GM19099 (cell line): Measurements from ENCODE around the gene STX2.

Experiments
- POLR2A ChIP-seq: IDR thresholded peaks from 3 replicates; pipeline ENCODE4 v1.6.1; 2011; ENCODE audit warnings: low read depth; ENCODE audit not compliant: insufficient read length; ENCODE audit errors: extremely low read depth

The STX2 gene

DNA sequence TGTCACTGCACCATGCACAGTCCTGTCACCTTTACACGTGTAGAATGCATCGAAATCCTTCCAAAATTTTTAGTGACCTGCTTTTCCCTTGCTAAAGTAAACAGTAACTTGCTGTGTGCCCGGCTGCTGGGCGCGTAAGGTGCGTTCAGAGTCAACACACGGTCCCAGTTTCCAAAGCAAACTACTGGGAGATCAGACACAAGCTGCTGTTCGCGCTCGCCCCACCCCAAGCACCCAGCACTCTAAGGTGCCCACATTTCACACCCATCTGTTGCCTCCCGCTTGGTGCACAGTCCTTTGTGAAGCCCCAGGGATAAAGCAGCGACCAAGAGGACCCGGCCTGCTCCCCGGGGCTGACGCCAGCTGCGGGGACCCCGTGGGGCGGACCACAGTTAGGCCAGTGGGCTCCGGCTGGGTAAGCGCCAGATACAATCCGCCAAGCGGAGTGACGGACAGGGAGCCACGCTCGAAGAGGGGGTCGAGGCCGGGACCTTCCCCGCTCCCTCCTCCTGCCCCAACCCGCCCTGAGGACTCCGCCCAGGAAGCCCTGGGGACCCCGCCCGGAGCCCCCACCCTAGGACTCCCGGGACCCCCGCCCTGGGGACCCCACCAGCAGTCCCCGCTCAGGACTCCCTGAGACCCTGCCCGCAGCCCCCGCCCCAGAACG lies 633 bp downstream of the STX2 start:
- no peak for TF ChIP-seq POLR2A

DNA sequence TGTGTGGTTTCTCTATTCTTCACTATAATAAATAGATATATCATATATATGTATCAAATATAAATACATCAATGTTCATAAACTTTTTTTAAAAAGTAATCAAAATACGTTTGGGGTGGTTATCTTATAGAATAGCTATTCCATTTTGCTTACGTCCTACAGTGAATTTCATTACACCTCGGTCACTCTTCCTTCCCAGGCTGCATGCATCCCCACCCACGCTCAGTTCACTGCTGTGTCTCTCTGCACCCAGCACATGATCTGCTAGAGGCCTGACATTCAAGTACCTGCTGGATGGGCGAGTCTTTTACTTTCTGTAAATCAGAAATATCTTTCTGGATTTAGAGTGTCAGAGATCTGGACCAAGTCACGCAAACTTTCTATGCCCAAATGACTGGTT lies 3.6 kb downstream of the STX2 start:
- no peak for TF ChIP-seq POLR2A

GRCh38 chr12:130835011-130835410 lies 4.0 kb downstream of the STX2 start:
- TF ChIP-seq POLR2A: no peak

DNA sequence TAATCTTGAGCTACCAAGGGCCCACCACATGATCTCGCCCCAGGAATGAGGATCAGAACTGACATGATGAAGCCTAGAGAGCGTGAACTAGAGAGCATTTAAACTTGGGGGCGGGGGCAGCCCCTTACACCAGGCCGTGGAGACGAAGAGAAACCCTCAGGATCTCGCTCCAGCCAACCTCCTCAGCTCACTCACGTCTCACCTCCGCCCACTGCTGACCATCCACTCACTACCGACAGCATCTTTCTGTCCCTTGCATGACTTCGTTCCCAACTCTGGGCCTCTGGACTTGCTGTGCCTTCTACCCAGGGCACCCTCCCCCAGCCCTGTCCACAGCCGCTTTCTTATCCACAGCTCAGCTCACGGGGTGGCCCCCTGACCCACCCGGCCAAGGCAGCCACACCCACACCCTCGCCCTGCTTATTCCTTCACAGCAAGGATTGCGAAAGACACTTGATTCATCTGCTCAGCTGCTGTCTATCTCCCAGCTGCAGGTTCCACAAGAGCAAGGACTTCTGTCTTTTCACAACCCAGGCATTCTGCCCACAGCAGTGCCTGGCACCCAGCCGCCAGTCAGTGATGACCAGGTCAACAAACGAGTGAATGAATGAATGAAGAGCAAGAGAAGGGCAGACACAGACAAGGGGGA lies 6.4 kb downstream of the STX2 start:
- TF ChIP-seq POLR2A: no peak

DNA sequence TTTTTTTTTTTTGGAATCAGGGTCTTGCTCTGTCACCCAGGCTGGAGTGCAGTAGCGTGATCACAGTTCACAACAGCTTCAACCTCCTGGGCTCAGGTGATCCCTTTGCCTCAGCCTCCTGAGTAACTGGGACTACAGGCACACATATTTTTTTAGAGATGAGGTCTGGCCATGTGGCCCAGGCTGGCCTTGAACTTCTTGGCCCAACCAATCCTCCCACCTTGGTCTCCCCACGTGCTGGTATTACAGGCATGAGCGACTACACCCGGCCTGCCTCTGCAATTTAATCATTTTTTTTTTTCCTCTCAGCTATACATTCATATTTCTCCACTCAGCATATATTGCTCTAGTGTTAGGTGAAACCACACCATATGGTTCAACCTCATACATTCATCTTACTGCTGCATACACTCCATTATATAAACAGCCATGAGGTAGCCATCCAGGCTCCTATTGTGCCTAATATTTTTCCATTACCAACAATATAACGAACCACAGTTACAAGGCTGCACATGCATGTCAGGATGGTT lies 7.1 kb downstream of the STX2 start:
- TF ChIP-seq POLR2A: no peak

DNA sequence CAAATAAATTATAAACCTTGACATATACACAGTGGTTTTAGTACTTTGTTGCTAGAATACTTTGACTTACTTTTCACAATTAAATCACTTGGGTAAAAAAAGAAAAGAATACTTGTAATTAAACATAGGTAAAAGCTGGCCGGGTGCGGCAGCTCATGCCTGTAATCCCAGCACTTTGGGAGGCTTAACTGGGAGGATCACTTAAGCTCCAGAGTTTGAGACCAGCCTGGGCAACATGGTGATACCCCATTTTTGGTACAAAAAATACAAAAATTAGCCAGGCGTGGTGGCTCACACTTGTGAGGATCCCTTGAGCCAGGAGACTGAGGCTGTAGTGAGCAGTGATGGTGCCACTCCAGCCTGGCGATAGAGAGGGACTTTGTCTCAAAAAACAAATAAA lies 7.8 kb downstream of the STX2 start:
- TF ChIP-seq POLR2A: no peak

DNA sequence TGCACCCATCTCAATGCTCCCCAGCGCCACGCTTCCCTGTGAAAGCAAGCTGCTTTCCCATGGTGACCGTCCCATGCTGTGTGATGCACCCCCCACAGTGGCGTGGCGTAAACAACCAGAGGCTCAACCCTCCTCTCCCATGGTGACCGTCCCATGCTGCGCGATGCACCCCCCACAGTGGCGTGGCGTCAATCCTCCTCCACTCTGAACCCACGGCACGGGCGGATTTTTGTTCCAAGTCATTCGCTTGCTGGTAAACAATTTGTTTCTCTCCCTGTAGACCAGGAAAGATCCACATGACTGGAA lies 8.9 kb downstream of the STX2 start:
- TF ChIP-seq POLR2A: no peak

- TF ChIP-seq POLR2A: no peak
Observed at GRCh38 chr12:130829391-130830245, 9.4 kb downstream of the STX2 start.

- no peak for TF ChIP-seq POLR2A
Observed at GRCh38 chr12:130828895-130829294, 10.2 kb downstream of the STX2 start.

DNA sequence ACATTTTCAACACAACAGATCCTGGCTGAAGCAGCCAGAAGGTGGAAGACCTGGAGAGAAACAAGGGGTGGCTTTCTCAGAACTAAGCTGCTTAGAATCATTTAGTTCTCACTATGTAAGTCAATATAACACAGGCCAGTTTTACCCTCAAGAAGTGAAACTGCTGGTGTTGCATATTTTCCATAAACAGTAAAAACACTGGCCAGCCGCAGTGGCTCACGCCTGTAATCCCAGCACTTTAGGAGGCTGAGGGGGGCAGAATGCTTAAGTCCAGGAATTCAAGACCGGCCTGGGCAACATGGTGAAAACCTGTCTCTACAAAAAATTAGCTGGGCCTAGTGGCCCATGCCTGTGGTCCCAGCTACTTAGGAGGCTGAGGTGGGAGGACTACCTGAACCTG lies 11.6 kb downstream of the STX2 start:
- TF ChIP-seq POLR2A: no peak

DNA sequence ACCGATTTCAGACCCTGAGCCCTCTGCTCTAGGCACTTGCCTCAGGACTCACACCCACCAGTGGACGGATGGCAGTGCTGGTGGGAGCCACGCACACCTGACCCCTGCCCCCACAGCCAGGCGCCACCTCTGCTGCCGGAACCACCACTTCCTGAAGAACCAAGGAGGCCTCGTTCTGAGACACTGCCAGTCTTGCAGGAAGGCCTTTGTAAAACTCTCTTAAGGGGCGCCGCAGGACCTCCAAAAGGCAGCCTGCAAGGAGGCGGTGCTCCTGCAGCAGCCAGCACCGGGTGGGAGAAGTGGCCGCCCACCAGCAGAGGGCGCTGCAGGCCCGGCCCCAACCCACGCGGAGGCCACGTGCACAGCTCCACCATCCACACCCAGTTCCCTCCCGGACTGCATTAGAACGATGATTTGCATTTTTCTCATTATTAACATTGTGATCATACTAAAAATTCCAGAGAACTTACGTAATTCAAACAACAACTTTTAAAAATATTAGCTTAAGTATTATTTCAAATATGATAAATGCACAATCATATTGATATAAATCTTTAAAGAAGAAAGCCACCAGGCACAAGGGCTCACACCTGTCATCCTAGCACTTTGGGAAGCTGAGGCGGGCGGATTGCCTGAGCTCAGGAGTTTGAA lies 12.8 kb downstream of the STX2 start:
- TF ChIP-seq POLR2A: no peak

GRCh38 chr12:130825771-130826150 lies 13.3 kb downstream of the STX2 start:
- TF ChIP-seq POLR2A: no peak

DNA sequence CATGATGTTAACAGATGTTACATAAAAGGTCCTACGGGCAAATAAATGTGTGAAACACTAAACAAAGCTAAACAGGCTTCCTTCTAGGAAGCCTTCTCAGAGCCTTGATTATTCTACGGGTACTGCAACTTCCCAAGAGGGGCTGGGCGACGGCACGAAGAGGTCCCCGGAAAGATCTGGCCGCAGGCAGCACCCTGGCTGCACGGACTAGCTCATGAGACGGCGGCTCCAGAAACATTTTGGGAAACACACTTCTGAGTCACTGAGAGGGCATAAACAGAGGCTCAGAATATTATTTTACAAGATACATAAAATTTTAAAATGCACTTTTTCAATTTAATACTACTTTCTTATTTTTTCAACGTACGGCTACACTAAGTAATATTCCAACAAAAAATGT lies 19.4 kb downstream of the STX2 start:
- TF ChIP-seq POLR2A: no peak

DNA sequence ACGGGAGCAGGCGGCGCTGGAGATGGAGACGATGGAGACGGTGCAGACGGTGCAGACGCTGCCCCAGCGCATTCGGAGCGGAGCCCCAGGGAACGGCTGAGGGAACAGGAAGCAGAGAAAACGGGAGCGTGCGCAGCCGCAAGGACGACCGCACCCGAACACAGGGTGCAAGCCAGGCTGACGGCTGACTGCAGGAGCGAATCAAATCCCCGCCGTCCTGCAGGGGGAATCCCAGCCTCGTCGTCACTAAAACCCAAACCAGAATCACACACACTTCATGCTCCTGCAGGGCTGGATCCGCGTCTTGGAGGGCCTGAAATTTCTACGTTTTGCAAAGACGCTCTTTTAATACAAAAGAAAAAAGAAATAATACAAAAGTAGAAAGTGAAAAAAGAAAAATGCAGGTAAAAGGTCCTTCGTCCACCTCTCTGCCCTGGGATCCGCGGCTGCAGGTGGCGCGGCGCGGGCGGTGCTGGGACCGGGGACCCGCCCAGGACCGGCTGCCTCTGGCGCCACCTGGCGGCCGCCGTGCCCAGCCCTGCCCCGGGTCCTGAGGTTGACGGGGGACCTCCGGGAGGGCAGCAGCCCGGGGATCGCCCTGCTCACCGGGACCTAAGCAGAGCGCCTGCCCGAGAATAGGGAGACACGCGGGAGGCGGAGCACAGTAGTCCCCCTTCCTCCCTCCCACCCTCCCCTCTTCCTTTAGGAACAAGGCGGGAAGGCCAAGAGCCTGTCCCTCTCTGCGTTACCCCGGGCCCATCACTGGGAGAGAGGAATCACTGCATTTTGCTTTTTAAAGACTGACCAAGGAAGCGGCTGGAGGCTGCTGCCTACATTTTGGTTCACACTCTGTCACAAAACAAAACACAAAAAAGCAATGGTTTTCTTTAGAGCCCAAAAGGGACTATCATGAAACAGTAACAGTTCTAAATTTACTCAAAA lies 20.1 kb downstream of the STX2 start:
- TF ChIP-seq POLR2A: peak; percentile 21

- TF ChIP-seq POLR2A: no peak
Observed at GRCh38 chr12:130818272-130818634, 20.8 kb downstream of the STX2 start.

DNA sequence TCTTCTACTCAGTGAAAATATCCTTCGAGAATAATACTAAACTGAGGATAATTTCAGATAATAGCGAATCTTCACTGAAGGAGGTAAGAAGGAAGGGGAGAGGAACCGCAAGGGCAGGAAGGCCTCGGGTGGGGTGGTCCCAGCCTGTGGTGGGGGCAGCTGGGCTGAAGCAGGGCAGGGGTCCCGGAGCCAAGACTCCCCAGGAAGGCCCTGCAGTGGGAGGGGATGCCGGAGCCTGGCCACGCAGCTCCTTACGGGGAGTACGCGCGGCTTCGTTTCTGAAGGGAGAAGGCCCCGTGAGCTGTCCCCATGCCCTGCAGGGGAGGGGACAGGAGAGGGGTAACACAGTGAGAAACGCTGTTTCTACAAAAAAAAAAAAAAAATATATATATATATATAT lies 21.2 kb downstream of the STX2 start:
- no peak for TF ChIP-seq POLR2A
